ENCODE data around the gene CEP112.

CEP112 gene

GRCh38 chr17:66054242-66054641 lies 137.7 kb downstream of the CEP112 start:
- H3K27ac ChIP-seq: no peak overlapping the region
- TF ChIP-seq, protein P1, sequence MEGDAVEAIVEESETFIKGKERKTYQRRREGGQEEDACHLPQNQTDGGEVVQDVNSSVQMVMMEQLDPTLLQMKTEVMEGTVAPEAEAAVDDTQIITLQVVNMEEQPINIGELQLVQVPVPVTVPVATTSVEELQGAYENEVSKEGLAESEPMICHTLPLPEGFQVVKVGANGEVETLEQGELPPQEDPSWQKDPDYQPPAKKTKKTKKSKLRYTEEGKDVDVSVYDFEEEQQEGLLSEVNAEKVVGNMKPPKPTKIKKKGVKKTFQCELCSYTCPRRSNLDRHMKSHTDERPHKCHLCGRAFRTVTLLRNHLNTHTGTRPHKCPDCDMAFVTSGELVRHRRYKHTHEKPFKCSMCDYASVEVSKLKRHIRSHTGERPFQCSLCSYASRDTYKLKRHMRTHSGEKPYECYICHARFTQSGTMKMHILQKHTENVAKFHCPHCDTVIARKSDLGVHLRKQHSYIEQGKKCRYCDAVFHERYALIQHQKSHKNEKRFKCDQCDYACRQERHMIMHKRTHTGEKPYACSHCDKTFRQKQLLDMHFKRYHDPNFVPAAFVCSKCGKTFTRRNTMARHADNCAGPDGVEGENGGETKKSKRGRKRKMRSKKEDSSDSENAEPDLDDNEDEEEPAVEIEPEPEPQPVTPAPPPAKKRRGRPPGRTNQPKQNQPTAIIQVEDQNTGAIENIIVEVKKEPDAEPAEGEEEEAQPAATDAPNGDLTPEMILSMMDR (conservative IDR thresholded peaks at IDR 0.05; ENCODE audit: low read depth, low read length): no peak
- H3K9ac ChIP-seq: no peak overlapping the region

GRCh38 chr17:66044083-66044482 lies 147.8 kb downstream of the CEP112 start:
- H3K27me3 ChIP-seq (ENCODE audit: insufficient read depth, low read depth): no peaks in the 10 kb centered on the region
- H3K27ac ChIP-seq: no peak overlapping the region
- no peaks in the 10 kb centered on the region for H3K4me1 ChIP-seq (ENCODE audit: low read depth, poor library complexity, severe bottlenecking)
- TF ChIP-seq, protein P1 (conservative IDR thresholded peaks at IDR 0.05; ENCODE audit: low read depth, low read length): no peak
- no peaks in the 10 kb centered on the region for H3K79me2 ChIP-seq (ENCODE audit: insufficient read depth, low read depth)
- H3K9ac ChIP-seq: no peak overlapping the region
- H3K4me3 ChIP-seq (IDR thresholded peaks at IDR 0.05; ENCODE audit: insufficient read depth, low read depth, low read length): no peak overlapping the region
- no peaks in the 10 kb centered on the region for H4K20me1 ChIP-seq (ENCODE audit: insufficient read depth)
- H2AFZ ChIP-seq (ENCODE audit: low read depth): no peak overlapping the region
- no peak overlapping the region for H3K4me2 ChIP-seq
- H3K36me3 ChIP-seq (ENCODE audit: insufficient read depth): no peaks in the 10 kb centered on the region

More at GRCh38 chr17:66054242-66054641, 137.7 kb downstream of the CEP112 start:
- no peak overlapping the region for H3K4me3 ChIP-seq (IDR thresholded peaks at IDR 0.05; ENCODE audit: insufficient read depth, low read depth, low read length)
- no peak overlapping the region for H3K4me2 ChIP-seq
- H3K4me1 ChIP-seq (ENCODE audit: low read depth, poor library complexity, severe bottlenecking): no peaks in the 10 kb centered on the region
- H3K79me2 ChIP-seq (ENCODE audit: insufficient read depth, low read depth): no peaks in the 10 kb centered on the region
- no peaks in the 10 kb centered on the region for H3K27me3 ChIP-seq (ENCODE audit: insufficient read depth, low read depth)
- H3K36me3 ChIP-seq (ENCODE audit: insufficient read depth): no peaks in the 10 kb centered on the region
- H4K20me1 ChIP-seq (ENCODE audit: insufficient read depth): no peaks in the 10 kb centered on the region
- H2AFZ ChIP-seq (ENCODE audit: low read depth): no peak overlapping the region

DNA sequence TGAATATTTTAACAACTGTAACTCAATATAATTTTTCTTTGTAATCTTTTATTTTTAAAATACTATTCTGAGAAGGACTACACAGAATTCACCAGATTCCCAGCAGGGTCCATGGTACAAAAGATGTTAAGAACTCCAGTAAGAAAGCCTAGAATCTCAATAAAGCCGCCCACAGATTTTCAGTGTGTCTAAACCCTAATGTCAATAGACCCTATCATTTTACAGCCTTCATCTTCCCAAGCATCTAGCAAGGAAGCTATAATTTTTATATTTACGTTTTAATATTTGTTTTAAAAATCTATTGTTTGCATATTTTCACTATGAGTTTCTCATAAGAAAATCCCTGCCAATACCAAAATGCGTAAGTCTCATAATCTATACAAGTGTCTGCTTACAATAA lies 148.5 kb downstream of the CEP112 start:
- Histone ChIP-seq H4K20me1 (ENCODE audit: insufficient read depth) (no peaks in the 10 kb centered on the region), H3K4me3 (IDR thresholded peaks at IDR 0.05; ENCODE audit: insufficient read depth, low read depth, low read length) (no peak overlapping the region), H3K27ac (no peak overlapping the region), H3K4me1 (ENCODE audit: low read depth, poor library complexity, severe bottlenecking) (no peaks in the 10 kb centered on the region), H3K36me3 (ENCODE audit: insufficient read depth) (no peaks in the 10 kb centered on the region), H2AFZ (ENCODE audit: low read depth) (no peak overlapping the region), H3K4me2 (no peak overlapping the region), H3K79me2 (ENCODE audit: insufficient read depth, low read depth) (no peaks in the 10 kb centered on the region), H3K27me3 (ENCODE audit: insufficient read depth, low read depth) (no peaks in the 10 kb centered on the region), H3K9ac (no peak overlapping the region)
- TF ChIP-seq, protein P1 (conservative IDR thresholded peaks at IDR 0.05; ENCODE audit: low read depth, low read length): no peak

GRCh38 chr17:66040402-66040801 lies 151.5 kb downstream of the CEP112 start:
- H3K4me3 ChIP-seq (IDR thresholded peaks at IDR 0.05; ENCODE audit: insufficient read depth, low read depth, low read length): no peak overlapping the region
- TF ChIP-seq, protein P1 (conservative IDR thresholded peaks at IDR 0.05; ENCODE audit: low read depth, low read length): no peak
- no peak overlapping the region for H3K27ac ChIP-seq
- no peaks in the 10 kb centered on the region for H3K79me2 ChIP-seq (ENCODE audit: insufficient read depth, low read depth)
- no peaks in the 10 kb centered on the region for H3K36me3 ChIP-seq (ENCODE audit: insufficient read depth)
- H3K4me1 ChIP-seq (ENCODE audit: low read depth, poor library complexity, severe bottlenecking): no peaks in the 10 kb centered on the region
- no peak overlapping the region for H3K4me2 ChIP-seq
- H4K20me1 ChIP-seq (ENCODE audit: insufficient read depth): no peaks in the 10 kb centered on the region
- no peaks in the 10 kb centered on the region for H3K27me3 ChIP-seq (ENCODE audit: insufficient read depth, low read depth)
- H3K9ac ChIP-seq: no peak overlapping the region
- H2AFZ ChIP-seq (ENCODE audit: low read depth): no peak overlapping the region
